Measurements from ENCODE around the gene JADE1. TPM values are rescaled to one million over a fixed set of nuclear protein-coding genes. Genes with fewer than 3 reads are reported as not detected.

The JADE1 gene
- total and polyA plus RNA-seq, 9 of the 15 experiments (the other 6 are each of a cell fraction or from before 2014, with no cell fraction given): 8.3 to 37.9 (median 24.4) TPM

- TF ChIP-seq CREB1 (IDR thresholded peaks at IDR 0.05): peak; percentile 16; the same call in 1 of the 2 replicates
- TF ChIP-seq CREB1 (CRISPR knock-in tag; IDR thresholded peaks at IDR 0.05): 0 out of 2 replicates have a peak, but pooled peaks have one; percentile 24
- no peak for TF ChIP-seq CGGBP1 (CRISPR knock-in tag; IDR thresholded peaks at IDR 0.05)
- no peak for TF ChIP-seq HINFP (tag; conservative IDR thresholded peaks at IDR 0.05; ENCODE audit: low read depth)
- TF ChIP-seq PRDM10 (IDR thresholded peaks at IDR 0.05; ENCODE audit: partially characterized antibody): peak; percentile 45
- TF ChIP-seq JUN (IDR thresholded peaks at IDR 0.05; ENCODE audit: borderline replicate concordance, low read depth, low read length): no peak
- peak; percentile 33; the same call in 1 of the 2 replicates for TF ChIP-seq JUN (CRISPR knock-in tag; IDR thresholded peaks at IDR 0.05; ENCODE audit: borderline replicate concordance)
- TF ChIP-seq FOXK2 (conservative IDR thresholded peaks at IDR 0.05 in 1 of 2, IDR thresholded peaks at IDR 0.05 in 1 of 2; ENCODE audit: low read depth in 2 of 2): peak; percentile 38 to 49; a peak in 2 of 4 replicates
- TF ChIP-seq PHTF2 (CRISPR knock-in tag; IDR thresholded peaks at IDR 0.05): no peak
- TF ChIP-seq ZNF232 (CRISPR knock-in tag; IDR thresholded peaks at IDR 0.05): peak; percentile 67; the same call in 1 of the 2 replicates
- no peak for TF ChIP-seq SRSF9 (IDR thresholded peaks at IDR 0.05; ENCODE audit: borderline replicate concordance, low read depth, low read length)
- TF ChIP-seq HCFC1 (IDR thresholded peaks at IDR 0.05; ENCODE audit: low read depth, low read length): no peak
- peak; percentile 69; the same call in 1 of the 2 replicates for TF ChIP-seq ARID4B (CRISPR knock-in tag; IDR thresholded peaks at IDR 0.05)
- TF ChIP-seq CXXC5 (CRISPR knock-in tag; IDR thresholded peaks at IDR 0.05): peak; percentile 73
- peak; percentile 60 for TF ChIP-seq NFRKB (IDR thresholded peaks at IDR 0.05; ENCODE audit: low read depth)
- TF ChIP-seq KAT7 (CRISPR knock-in tag; IDR thresholded peaks at IDR 0.05; ENCODE audit: borderline replicate concordance): peak; percentile 3; the same call in 1 of the 2 replicates
- TF ChIP-seq ZNF133 (CRISPR knock-in tag; IDR thresholded peaks at IDR 0.05): no peak
- TF ChIP-seq ZC3H4 (CRISPR knock-in tag; IDR thresholded peaks at IDR 0.05; ENCODE audit: borderline replicate concordance): peak; percentile 92
Observed at GRCh38 chr4:128810871-128811570, 1.5 kb downstream of the JADE1 start (continued).

Measured in K562 (cell line).